Measurements from ENCODE around the gene KCNJ12. TPM values are rescaled to one million over a fixed set of nuclear protein-coding genes. Genes with fewer than 3 reads are reported as not detected.
"Not testable (repeated sequence)": the region's sequence is repeated elsewhere in the genome, so short reads cannot be mapped to it uniquely, and the experiment has no call there.

KCNJ12 gene
- total and polyA plus RNA-seq, 2 of the 4 experiments (the other 2 are of a cell fraction) = under 0.01 to 0.10 TPM

- CTCF ChIA-PET; H2BK120ac ChIP-seq (ENCODE audit: low read depth, low read length); H2BK15ac ChIP-seq (ENCODE audit: low read depth, low read length); H3K9me1 ChIP-seq (ENCODE audit: insufficient read depth, low read length); H3K9ac ChIP-seq (ENCODE audit: low read depth, low read length); H3K79me1 ChIP-seq (ENCODE audit: low read depth in 1 of 2, low read length in 2 of 2); POLR2A ChIA-PET (ENCODE audit: unreplicated experiment); H4K5ac ChIP-seq (ENCODE audit: low read depth, low read length); H2BK5ac ChIP-seq (ENCODE audit: low read depth, low read length, poor library complexity, severe bottlenecking); H2AFZ ChIP-seq (replicated peaks; ENCODE audit: low read length, poor library complexity); H4K8ac ChIP-seq (ENCODE audit: low read depth in 2 of 2, low read length in 2 of 2); H3K4me2 ChIP-seq (ENCODE audit: low read depth, low read length); ATAC-seq (ENCODE audit: low read depth); H3K4ac ChIP-seq (ENCODE audit: low read depth, low read length); H3K18ac ChIP-seq (ENCODE audit: low read depth, low read length); H3K4me1 ChIP-seq (ENCODE audit: control insufficient read depth, insufficient read depth, low read length); H2AK9ac ChIP-seq (replicated peaks; ENCODE audit: low read depth, low read length, poor library complexity); H2AK5ac ChIP-seq (ENCODE audit: low read depth, low read length); H3K4me3 ChIP-seq (ENCODE audit: insufficient read depth, low read depth, low read length); H2BK20ac ChIP-seq (ENCODE audit: low read depth, low read length); H3K9me3 ChIP-seq (ENCODE audit: control insufficient read depth, insufficient read depth, low read length); H4K91ac ChIP-seq (ENCODE audit: insufficient read depth, low read depth, low read length); H3K36me3 ChIP-seq (ENCODE audit: control insufficient read depth, insufficient read depth, low read length); H3K14ac ChIP-seq (replicated peaks; ENCODE audit: low read depth, low read length); H3K56ac ChIP-seq (ENCODE audit: extremely low read depth, insufficient read depth, low read length); dilution Hi-C loops (cut with HindIII; ENCODE audit: low sequenced_read_pairs, unreplicated experiment); H3K27ac ChIP-seq (ENCODE audit: insufficient read depth, low read length); DNase-seq; BruUV-seq (replicated peaks); in situ Hi-C loops (cut with MboI; ENCODE audit: low sequenced_read_pairs); H3K23ac ChIP-seq (ENCODE audit: low read depth, low read length); H4K20me1 ChIP-seq (ENCODE audit: insufficient read depth, low read length): not testable (repeated sequence)
- 100% methylated on average over 2 of the region's 5 CpGs; no CpG with 5 or more reads in 1 of the 2 experiments for WGBS, 2 experiments (ENCODE audit: extremely low coverage in 2 of 2, insufficient read length in 1 of 2)
- intact Hi-C loops (cut with micrococcal nuclease) = loop anchor here (5.0 kb wide), 1 partner anchor 327 kb away; the partner anchor contains the start of gene DHRS7B
- peaks cover 27% of the 10 kb centered on the region for H3K27me3 ChIP-seq (ENCODE audit: control insufficient read depth, insufficient read depth, low read length)
These were observed 77.8 kb downstream of the KCNJ12 start for GRCh38 chr17:21454006-21454405.
